Mammary epithelial cell (primary cell): ENCODE data around the gene PBRM1.

Experiments used
- CTCF ChIP-seq, 2 donors: IDR thresholded peaks in 1 of 2; conservative IDR thresholded peaks in 1 of 2; 2 replicates each; pipeline ENCODE4 v1.5.1; 2011 to 2012; ENCODE audit warnings: inconsistent platforms in 2 of 2, low read length in 2 of 2, mild to moderate bottlenecking in 2 of 2, control low read depth in 1 of 2, low read depth in 1 of 2; ENCODE audit not compliant: insufficient read depth in 1 of 2; ENCODE audit errors: extremely low read depth in 1 of 2
- EZH2 ChIP-seq: IDR thresholded peaks from 2 replicates; pipeline ENCODE4 v1.6.1; 2012; ENCODE audit warnings: low read length, inconsistent platforms, borderline replicate concordance

GRCh38 chr3:52515192-52515591, 170.5 kb downstream of the PBRM1 start:
- TF ChIP-seq EZH2 = no peak
- TF ChIP-seq CTCF (conservative IDR thresholded peaks at IDR 0.05 in 1 of 2, IDR thresholded peaks at IDR 0.05 in 1 of 2; ENCODE audit: extremely low read depth in 1 of 2, insufficient read depth in 1 of 2, low read depth in 1 of 2, low read length in 2 of 2) = no peak
